ENCODE data around the gene ARFGEF3. TPM values are rescaled to one million over a fixed set of nuclear protein-coding genes. Genes with fewer than 3 reads are reported as not detected.

The ARFGEF3 gene
- polyA plus RNA-seq, 3 donors = 0.45 to 5.3 (median 1.2) TPM

- no peak overlapping the region for H3K27ac ChIP-seq (ENCODE audit: low read depth, low read length)
- WGBS, 3 donors = 94% methylated on average over 20 of the region's 20 CpGs
Observed at GRCh38 chr6:138255443-138255842, 93.7 kb downstream of the ARFGEF3 start.

DNA sequence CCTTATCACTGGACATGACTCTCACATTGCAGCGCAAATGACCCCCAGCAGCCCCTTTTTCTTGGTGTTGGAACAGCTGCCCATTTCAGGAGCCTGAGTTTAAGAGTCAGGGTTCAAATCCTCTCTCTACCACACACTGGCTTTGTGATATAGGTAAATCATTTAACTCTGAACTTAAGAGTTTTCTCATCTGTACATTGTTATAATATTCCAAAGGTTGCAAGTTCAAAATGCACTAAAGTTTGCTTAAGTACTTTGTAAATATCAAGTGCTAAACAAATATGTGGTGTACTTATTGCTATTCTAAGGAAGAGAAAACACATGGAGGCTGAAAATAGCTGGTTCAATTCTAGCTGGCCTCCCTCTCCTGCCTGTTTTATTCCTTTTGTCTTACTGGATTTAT is 95.9 kb downstream of the ARFGEF3 start:
- no peak overlapping the region for H3K27ac ChIP-seq (ENCODE audit: low read depth, low read length)
- 69 to 96% (median 87%) methylated on average over 1 of the region's 1 CpG for WGBS, 3 donors

GRCh38 chr6:138258197-138258596 is 96.5 kb downstream of the ARFGEF3 start:
- H3K27ac ChIP-seq (ENCODE audit: low read depth, low read length) = no peak overlapping the region
- 92 to 97% (median 96%) methylated on average over 6 of the region's 6 CpGs for WGBS, 3 donors

DNA sequence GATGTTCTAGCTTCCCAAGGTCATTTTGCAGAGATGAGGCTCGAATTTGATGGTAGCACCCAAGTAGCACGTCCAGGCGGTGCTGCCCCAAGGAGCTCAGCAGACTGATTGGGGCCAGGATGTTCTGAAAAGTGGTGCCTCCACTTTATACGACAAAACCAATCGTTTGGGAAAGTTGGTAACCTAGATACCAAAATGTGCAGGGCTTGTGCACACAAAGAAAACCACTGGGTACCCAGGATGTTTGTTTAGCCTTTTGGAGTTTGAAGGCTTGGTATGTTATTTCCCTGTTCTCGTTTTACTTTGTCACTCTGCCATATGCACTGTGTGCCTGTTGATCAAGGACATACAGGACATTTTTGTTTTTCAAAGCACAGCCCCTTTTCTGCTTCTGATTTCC is 97.3 kb downstream of the ARFGEF3 start:
- WGBS, 3 donors = 60 to 89% (median 72%) methylated on average over 6 of the region's 6 CpGs
- no peak overlapping the region for H3K27ac ChIP-seq (ENCODE audit: low read depth, low read length)

DNA sequence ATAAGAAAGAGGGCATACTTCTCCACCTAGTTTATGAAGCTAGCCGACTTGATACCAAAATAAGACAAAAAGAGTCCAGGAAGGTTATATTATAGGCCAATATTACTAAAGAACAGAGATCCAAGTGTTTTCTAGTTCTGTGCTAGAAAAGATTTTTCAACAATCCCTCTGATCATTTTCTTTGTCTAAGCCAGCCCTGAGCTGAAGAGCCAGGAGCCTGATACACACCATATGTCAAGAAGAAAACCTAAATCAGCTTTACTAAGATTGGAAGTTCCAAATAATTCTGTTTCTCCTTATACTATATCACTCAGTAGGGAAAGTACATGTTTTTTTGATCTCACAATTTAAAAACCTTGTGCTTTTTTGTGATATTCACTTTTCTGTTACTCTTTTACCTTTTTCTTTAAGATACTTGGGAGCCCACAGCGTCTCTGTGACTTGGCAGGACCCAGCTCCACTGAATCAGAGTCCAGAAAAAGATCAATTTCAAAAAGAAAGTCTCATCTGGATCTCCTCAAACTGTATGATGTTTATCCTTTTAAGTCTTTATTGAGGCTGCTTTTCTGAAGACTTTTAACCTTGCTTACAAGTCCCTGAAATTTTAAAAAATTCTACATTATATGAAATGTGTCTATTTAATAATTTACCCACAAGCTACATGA is 99.5 kb downstream of the ARFGEF3 start:
- WGBS, 3 donors = 55 to 68% (median 68%) methylated on average over 2 of the region's 2 CpGs

GRCh38 chr6:138263963-138264362 is 102.2 kb downstream of the ARFGEF3 start:
- 81 to 93% (median 82%) methylated on average over 4 of the region's 4 CpGs for WGBS, 3 donors
- no peak overlapping the region for H3K27ac ChIP-seq (ENCODE audit: low read depth, low read length)

More for the DNA sequence above, 99.5 kb downstream of the ARFGEF3 start:
- no peak overlapping the region for H3K27ac ChIP-seq (ENCODE audit: low read depth, low read length)

DNA sequence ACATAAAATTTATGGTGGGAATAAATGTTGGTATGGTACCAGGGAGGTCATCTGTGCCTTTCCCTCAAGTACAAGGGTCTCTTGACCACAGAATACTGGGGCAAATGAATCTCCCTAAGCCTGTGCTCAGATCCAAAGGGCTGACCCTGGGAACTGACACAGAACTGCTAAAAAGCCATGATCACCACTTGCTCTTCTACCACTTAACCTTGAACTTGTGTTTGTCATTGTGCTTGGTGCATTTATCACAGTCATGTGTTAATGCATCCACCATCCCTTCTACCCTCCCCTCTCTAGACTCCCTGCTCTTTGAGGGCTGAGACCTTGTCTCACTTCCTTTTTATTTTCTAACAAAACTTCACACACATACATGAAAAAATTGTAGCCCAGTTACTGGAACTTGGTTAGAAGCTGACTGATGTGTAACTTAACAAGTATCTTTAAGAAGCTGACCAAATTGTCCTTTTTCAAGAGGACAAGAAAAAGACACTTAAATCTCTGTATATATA is 102.7 kb downstream of the ARFGEF3 start:
- H3K27ac ChIP-seq (ENCODE audit: low read depth, low read length) = no peak overlapping the region

DNA sequence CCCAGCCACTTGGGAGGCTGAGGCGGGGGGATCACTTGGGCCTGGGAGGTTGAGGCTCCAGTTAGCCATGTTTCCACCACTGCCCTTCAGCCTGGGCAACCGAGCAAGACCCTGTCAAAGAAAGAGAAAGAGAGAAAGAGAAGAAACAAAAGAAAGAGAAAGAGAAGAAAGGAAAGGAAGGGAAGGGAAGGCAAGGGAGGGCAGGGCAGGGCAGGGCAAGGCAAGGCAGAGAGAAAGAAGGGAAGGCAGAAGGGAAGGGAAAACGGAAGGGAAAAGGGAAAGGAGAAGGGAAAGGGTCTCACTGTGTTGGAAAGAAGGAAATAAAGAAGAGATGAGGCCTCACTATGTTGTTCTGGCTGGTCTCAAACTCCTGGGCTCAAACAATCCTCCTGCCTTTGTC is 104.4 kb downstream of the ARFGEF3 start:
- no peak overlapping the region for H3K27ac ChIP-seq (ENCODE audit: low read depth, low read length)
- WGBS, 3 donors = 77 to 96% (median 87%) methylated on average over 3 of the region's 3 CpGs

DNA sequence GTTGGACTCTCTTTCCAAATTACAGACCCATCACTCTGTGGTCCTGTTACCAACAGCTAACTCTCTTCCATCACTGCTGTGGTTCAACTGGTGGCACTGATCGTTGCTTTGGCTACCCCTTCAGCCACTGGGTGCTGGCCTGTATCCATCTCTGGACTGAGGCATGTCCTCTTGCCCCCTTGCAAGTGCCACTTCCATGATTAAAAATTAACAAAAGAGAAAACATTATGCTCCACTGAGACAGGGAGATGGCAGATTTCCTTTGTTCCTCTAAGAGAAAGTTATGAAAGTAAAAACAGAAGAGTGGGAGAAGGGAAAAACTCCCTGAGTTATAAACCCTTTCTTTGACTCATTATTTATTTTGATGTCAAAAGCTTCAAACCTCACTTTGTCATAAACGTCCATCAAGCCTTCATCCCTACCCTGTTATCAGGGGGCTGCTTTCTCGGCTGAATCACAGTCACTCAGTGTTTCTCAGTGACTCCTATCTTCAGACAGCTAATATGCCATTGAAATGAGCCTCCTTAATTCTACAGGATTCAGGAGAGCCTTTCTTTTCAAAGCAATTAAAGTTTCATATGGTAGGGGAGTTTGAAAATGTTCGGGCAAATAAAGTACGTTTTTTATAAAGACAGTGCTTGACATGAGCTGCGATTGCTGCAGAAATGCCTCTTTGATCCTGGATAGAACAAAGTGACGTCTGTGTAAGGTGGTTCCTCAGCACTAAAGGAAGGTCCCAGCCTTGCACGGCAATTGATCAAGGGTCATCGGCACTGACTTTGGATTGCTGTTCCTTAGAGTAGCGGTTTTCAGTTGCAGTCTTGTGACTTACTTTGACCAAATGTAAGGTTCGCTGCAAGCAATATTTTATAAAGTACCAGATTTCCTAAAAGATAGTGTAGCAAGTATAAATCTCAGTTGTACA is 106.5 kb downstream of the ARFGEF3 start:
- H3K27ac ChIP-seq (ENCODE audit: low read depth, low read length) = no peak overlapping the region
- 67 to 79% (median 72%) methylated on average over 11 of the region's 11 CpGs for WGBS, 3 donors

- 93 to 100% (median 97%) methylated on average over 1 of the region's 1 CpG for WGBS, 3 donors
- no peak overlapping the region for H3K27ac ChIP-seq (ENCODE audit: low read depth, low read length)
Observed at GRCh38 chr6:138271451-138271850, 109.7 kb downstream of the ARFGEF3 start.

DNA sequence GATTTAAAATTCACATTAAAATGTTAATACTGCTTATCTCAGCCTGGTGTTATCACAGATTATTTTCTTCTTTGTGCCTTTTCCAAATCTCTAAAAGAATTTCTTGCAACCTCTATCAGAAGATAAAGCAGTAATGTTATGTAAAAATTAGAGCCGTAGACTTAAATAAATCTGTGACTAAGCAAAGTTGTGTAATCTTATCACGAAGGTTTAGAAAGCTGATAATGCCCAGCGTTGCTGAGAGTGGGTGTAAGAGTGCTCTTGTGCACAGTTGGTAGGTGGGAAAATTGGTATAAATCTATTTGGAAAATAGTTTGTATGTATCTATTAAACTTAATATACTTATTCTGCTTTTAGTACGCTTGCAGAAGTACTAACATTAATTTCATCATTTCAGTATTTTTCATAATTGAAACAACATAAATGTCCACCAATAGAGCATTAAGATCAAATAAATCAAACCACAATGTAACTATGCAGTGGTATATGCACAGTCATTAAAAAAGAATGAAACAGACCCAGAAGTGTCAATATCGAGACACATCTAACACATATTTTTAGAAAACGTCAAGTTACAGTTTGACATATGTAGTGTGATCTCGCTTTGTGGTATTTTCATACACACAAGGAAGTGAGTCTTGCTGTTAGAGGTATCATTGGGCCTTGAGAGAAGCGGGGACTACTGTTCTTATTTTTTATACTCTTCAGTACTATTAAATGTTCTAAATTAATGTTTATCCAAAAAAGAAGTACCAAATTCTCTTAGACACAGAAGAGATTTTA is 111.0 kb downstream of the ARFGEF3 start:
- no peak overlapping the region for H3K27ac ChIP-seq (ENCODE audit: low read depth, low read length)
- 71 to 79% (median 78%) methylated on average over 8 of the region's 8 CpGs for WGBS, 3 donors

GRCh38 chr6:138275976-138276375 is 114.2 kb downstream of the ARFGEF3 start:
- WGBS, 3 donors = 86 to 91% (median 90%) methylated on average over 3 of the region's 3 CpGs
- H3K27ac ChIP-seq (ENCODE audit: low read depth, low read length) = no peak overlapping the region

GRCh38 chr6:138277835-138278234 is 116.1 kb downstream of the ARFGEF3 start:
- no peak overlapping the region for H3K27ac ChIP-seq (ENCODE audit: low read depth, low read length)
- 95 to 100% (median 96%) methylated on average over 4 of the region's 4 CpGs for WGBS, 3 donors

DNA sequence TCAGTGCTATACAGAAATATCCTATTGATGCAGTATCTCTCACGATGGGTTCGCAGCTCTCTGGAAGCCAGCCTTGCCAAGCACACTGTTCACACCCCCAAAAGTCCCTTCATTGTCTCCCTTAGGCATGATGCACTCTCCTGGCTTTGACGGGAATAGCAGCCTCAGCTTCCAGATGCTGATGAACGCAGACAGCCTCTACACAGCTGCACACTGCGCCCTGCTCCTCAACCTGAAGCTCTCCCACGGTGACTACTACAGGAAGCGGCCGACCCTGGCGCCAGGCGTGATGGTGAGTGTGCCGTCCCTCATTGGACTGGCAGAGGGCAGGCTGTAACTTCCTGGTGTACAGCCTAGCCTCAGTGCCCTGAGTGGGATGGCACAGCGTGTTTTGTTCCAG is 116.6 kb downstream of the ARFGEF3 start:
- 62 to 70% (median 65%) methylated on average over 12 of the region's 12 CpGs for WGBS, 3 donors
- no peak overlapping the region for H3K27ac ChIP-seq (ENCODE audit: low read depth, low read length)

DNA sequence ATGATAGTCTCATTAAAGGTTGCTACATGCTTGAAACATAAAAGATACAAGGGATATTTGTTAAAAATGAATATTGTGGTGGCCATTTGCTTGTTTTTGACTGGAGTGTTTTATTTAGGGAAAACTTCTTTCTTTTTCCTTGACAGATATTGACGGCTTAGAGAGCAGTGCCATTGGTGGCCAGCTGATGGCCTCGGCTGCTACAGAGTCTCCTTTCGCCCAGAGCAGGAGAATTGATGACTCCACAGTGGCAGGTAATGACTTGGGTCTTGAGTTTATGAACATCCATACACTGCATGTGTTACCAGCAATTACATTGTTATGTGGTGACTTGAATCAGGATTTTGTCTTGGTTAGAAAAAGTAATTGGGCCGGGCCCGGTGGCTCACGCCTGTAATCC is 124.1 kb downstream of the ARFGEF3 start:
- 86 to 95% (median 88%) methylated on average over 6 of the region's 6 CpGs for WGBS, 3 donors
- H3K27ac ChIP-seq (ENCODE audit: low read depth, low read length) = no peak overlapping the region

DNA sequence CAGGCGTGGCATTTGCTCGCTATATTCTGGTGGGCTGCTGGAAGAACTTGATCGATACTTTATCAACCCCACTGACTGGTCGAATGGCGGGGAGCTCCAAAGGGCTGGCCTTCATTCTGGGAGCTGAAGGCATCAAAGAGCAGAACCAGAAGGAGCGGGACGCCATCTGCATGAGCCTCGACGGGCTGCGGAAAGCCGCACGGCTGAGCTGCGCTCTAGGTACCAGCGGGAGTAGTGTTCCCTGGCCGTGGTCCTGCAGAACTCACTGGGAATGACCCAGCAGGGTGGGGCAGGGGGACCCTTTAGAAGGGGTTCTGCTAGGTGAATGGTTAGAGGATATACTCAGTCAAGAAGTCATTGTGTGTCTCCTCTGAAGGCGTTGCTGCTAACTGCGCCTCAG is 125.0 kb downstream of the ARFGEF3 start:
- H3K27ac ChIP-seq (ENCODE audit: low read depth, low read length) = no peak overlapping the region
- WGBS, 3 donors = 96 to 98% (median 97%) methylated on average over 17 of the region's 17 CpGs

GRCh38 chr6:138287144-138287955 is 125.6 kb downstream of the ARFGEF3 start:
- 65 to 82% (median 76%) methylated on average over 11 of the region's 11 CpGs for WGBS, 3 donors

More at GRCh38 chr6:138287144-138287955, 125.6 kb downstream of the ARFGEF3 start:
- H3K27ac ChIP-seq (ENCODE audit: low read depth, low read length) = no peak overlapping the region

Data from adipose tissue (tissue), 3 donors.